ENCODE measurements around the gene LRFN5.
"Not testable (repeated sequence)": the region's sequence is repeated elsewhere in the genome, so short reads cannot be mapped to it uniquely, and the experiment has no call there.

LRFN5 gene

GRCh38 chr14:41636492-41637392 is 30.1 kb downstream of the LRFN5 start:
- DNase-seq (ENCODE audit: low read depth, low spot score), result no peak

DNA sequence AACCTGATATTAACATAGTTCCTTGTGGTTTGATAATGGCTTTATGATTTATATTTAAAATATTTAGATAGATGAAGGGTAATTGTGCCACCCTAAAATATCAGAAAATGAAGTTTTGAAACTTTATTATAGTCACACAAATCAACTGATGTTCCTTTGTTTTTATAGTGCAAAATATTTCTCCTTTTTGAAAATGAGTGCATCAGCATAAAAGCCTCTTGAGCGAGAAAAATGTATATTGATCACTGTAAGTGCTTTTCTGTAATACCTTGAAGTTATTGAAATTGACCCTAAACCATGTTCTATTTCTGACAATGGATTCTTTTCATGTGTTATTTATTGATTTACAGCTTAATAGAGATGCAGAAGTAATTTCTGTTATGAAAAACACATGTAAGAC is 35.0 kb downstream of the LRFN5 start:
- no peak for DNase-seq (ENCODE audit: low read depth, low spot score)

DNA sequence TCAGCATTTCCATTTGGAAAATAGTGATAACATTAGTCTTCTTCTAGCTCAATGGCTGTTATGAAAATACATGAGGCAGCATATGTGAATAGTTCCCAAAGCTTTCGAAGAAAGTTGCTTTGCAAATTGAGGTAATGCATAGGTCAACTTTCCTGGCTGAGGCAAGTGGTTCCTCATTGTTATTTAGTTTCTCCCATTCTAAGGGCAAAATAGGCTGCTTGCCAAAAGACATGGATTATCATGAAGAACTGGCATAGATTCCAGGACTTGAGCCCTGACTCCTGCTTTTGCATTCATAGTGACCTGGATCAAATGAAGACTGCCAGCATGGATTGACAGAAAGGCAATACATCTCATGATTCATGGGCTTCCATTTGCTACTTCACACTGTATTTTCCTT is 35.7 kb downstream of the LRFN5 start:
- no peak for DNase-seq (ENCODE audit: low read depth, low spot score)

GRCh38 chr14:41642789-41643188 is 36.1 kb downstream of the LRFN5 start:
- DNase-seq (ENCODE audit: low read depth, low spot score), result no peak

GRCh38 chr14:41644606-41645005 is 37.9 kb downstream of the LRFN5 start:
- no peak for DNase-seq (ENCODE audit: low read depth, low spot score)

- no peak for DNase-seq (ENCODE audit: low read depth, low spot score)
Observed at GRCh38 chr14:41650802-41651201, 44.1 kb downstream of the LRFN5 start.

- DNase-seq (ENCODE audit: low read depth, low spot score), result no peak
Observed at GRCh38 chr14:41654196-41654595, 47.5 kb downstream of the LRFN5 start.

DNA sequence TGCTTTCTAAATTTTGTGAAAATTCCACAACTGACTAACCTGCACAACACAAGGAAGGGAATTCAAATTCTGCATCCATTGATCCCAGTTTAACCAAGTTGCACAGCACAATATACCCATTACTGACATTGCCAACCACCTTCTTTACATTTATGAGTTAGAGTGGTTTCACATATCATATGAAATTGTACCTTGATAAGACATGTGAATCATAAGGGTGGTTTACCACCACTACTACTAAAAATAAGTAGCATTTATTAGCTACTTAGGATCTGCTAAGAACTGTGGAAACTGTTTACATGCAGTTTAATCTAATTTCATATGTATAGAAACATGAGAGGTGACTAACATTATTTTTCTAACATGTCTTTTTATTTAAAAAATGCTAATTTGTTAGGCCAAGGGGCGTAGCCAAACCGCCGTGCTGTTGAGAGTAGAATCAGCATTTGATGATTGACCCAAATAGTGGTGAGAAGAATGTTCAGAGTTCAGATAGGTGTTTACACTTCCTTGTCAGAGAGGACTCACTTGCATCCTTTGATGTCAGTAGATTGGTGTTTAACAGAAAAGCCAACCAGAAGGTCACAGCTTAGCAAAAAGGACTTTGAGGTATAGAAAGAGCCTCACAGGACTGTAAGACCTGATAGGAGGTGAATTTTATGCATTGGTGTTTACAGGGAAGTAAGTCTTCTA is 56.2 kb downstream of the LRFN5 start:
- DNase-seq (ENCODE audit: low read depth, low spot score), result no peak

DNA sequence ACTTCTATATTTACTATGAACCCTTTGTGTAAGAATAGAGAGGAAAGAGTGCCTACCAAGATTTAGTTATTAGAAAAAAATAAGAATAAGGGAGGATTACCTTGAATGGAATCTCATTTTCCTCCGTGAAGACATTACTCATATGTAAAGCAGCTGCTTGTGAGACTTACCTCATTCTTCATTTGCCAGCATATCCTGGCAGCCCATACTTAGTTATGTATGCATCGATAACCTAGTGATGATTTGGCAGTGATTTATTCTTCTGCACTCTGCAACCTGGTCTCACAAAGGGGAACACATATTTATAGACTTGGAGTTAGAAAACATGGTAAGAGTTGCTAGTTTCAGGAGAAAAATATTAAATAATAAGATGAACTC is 56.8 kb downstream of the LRFN5 start:
- no peak for DNase-seq (ENCODE audit: low read depth, low spot score)

DNA sequence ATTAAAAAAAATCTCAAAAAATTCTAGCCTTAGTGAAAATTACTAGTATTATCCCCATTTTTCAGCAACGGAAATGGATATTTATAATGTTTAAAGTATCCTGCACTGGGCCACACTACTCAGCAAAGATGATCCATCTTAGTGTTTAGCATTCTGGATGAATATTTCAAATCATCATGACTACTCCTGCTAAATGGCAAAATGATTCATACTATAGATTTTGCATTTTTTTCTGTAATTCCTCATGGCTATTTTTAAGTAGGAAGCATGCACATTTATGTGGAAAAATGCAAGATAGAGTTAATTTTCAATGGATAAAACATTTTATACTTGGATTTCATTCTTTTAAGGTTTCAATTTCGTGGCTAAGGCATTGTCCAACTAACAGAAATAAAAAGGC is 59.6 kb downstream of the LRFN5 start:
- no peak for DNase-seq (ENCODE audit: low read depth, low spot score)

DNA sequence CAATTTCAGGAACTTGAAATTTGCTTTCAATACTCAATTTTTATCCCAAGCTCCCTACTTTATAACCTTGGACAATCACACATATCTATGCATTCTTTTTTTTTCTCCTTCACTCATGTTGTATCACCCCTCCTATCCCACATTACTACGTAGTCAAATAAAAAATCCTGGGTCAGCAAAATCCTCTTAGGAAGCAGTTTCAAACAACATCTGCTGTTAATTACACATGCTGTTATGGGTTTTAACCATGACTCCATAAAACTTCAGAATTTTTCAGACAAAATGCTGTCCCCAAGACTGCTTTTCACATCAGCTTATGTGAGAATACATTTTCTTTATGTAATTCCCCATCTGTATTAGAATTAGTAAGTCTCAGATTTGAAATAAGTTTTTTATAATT is 61.7 kb downstream of the LRFN5 start:
- no peak for DNase-seq (ENCODE audit: low read depth, low spot score)

GRCh38 chr14:41673601-41674000 is 66.9 kb downstream of the LRFN5 start:
- DNase-seq (ENCODE audit: low read depth, low spot score), result not testable (repeated sequence)

DNA sequence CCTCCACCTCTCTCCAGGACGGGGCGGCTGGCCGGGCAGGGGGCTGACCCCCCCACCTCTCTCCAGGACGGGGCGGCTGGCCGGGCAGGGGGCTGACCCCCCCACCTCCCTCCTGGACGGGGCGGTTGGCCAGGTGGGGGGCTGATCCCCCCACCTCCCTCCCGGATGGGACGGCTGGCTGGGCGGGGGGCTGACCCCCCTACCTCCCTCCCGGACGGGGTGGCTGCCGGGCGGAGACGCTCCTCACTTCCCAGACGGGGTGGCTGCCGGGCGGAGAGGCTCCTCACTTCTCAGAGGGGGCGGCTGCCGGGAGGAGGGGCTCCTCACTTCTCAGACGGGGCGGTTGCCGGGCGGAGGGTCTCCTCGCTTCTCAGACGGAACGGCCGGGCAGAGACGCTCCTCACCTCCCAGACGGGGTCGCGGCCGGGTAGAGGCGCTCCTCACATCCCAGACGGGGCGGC is 67.9 kb downstream of the LRFN5 start:
- DNase-seq (ENCODE audit: low read depth, low spot score), result not testable (repeated sequence)

GRCh38 chr14:41699486-41699885 is 92.8 kb downstream of the LRFN5 start:
- DNase-seq (ENCODE audit: low read depth, low spot score), result no peak

DNA sequence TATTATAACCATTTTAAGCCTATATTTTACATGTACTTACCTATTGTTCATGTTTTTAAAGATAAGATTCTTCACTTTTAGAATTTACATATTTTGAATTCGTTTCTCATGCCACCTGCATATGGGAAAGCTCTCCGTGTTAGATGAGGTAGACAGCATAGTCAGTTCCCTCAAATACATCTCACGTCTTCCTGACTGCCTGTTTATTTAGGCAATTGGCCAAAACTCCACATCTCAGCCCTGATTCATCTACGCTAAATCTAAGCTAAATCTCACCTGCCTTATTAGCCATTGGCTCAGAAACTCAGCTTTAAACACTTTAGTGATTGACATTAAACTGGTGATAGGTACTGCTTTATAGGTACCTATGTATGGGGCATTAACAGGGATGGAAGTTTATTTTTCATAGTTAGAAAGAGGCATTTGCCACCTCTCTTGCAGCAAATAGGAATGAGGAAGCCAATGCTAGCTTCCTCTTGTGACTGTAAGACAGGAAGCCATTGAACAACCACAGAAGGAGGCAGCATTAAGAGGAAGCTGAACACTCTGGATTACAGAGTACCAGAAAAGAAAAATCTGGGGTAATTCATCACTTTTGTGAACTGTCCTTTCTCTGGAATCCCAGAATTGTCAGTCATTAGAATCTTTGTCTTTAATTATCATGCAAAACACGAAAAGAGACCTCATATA is 111.9 kb downstream of the LRFN5 start:
- no peak for DNase-seq (ENCODE audit: low read depth, low spot score)

- DNase-seq (ENCODE audit: low read depth, low spot score), result no peak
Observed at GRCh38 chr14:41739203-41739602, 132.5 kb downstream of the LRFN5 start.

DNA sequence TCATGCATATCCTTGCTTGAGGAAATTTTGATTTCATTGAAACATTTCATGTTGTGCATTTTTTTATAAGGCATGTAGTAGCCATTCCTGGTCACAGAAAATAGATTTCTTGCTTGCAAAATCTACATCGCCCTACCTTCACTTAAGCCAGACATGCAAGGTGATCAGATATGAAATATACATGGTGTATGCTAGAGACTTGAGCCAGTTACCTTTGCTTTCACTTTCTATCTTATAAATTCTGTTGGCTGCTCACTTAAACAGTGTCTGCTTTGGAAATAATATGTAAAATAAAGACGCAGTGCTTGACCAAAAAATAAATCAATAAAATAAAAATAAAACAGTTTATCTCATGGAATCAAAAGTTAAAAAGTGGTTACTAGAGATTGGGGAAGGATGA is 136.5 kb downstream of the LRFN5 start:
- no peak for DNase-seq (ENCODE audit: low read depth, low spot score)

DNA sequence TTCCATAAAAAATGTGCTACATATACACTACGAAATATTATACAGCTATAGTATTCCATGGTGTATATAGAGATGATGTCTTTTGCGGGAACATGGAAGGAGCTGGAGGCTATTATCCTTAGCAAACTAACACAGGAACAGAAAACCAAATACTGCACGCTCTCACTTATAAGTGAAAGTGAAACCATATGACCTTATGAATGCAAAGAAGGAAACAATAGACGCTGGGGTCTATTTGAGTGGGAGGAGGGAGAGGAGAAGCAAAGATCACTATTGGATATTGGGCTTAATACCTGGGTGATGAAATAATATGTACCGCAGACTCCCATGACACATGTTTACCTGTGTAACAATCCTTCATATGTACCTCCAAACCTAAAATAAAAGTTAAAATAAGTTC is 142.8 kb downstream of the LRFN5 start:
- DNase-seq (ENCODE audit: low read depth, low spot score), result no peak

DNA sequence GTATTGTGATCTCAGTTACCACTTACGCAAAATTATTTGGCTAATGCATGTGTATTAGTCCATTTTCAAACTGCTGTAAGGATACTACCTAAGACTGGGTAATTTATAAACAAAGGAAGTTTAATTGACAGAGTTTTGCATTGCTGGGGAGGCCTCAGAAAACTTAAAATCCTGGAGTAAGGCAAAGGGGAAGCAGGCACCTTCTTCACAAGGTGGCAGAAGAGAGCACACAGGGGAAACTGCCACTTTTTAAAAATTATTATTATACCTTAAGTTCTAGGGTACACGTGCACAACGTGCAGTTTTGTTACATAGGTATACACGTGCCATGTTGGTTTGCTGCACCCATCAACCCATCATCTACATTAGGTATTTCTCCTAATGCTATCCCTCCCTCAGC is 143.9 kb downstream of the LRFN5 start:
- not testable (repeated sequence) for DNase-seq (ENCODE audit: low read depth, low spot score)

DNA sequence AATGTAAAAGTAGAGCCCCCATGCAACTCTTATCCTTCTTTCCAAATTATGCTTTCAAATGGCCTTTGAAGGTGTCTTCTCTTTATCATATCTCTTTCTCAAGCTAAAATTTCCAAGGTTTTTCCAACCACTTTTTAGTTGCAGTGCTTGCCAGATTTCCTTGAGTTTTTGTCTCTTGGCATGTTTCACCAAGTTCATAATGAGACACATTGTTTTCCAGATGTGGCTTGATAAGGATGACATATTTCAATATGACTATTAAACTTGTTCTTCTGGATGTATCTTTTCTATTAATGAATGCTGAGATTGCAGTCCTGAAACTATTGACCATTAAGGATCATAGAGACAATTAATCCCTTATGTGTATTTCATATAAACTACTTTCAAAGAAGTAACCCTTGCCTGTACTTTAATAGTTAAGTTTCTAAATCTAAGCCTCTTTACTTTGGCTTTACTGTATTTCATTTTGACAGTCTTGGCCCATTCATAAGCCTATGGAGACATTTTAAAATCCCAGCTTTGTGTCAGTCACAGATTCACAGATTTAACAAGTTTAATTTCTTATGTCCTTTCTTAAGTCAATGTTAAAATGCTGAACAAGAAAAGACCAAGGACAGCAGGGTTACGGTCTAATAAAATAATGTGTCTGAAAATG is 151.5 kb downstream of the LRFN5 start:
- no peak for DNase-seq (ENCODE audit: low read depth, low spot score)

GRCh38 chr14:41761204-41761603 is 154.5 kb downstream of the LRFN5 start:
- no peak for DNase-seq (ENCODE audit: low read depth, low spot score)

DNA sequence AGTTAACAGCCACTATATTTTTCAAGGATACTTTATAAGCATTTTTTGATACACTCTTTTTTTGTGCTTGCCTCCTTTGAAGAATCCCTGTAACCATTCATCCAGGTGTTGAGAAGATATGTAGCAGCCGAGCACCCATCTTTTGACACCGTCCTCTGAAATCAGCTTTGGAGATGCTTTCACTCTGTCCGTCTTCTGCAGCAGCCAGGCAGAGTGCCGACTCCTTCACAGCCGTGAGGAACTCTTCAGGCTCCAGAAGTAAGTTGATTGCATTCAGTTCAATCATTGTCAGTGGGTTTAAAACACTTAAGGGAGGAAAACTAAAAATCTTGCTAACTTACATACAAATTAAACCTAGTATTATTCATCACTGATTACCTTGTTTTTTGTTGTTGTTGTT is 160.1 kb downstream of the LRFN5 start:
- no peak for DNase-seq (ENCODE audit: low read depth, low spot score)
